Loucy (cell line): ENCODE measurements around the gene BRD8.
A peak's percentile ranks its signal among the peaks of the same experiment; 100 is the strongest.

ENCODE experiments used
- H2AFZ ChIP-seq: fragments of 200-600 bp; sonication (generic); 2 replicates; pipeline ENCODE4 v1.6.0; 2016; ENCODE audit warnings: antibody characterized with exemption, mild to moderate bottlenecking, low read length, moderate library complexity
- H3F3A ChIP-seq: fragments of 200-600 bp; 2 replicates; pipeline ENCODE4 v1.6.0; 2016; ENCODE audit warnings: antibody characterized with exemption, low read depth, mild to moderate bottlenecking
- H3K27me3 ChIP-seq: fragments of 200-600 bp; sonication (generic); 2 replicates; pipeline ENCODE4 v1.6.1; 2014; ENCODE audit warnings: low read length, mild to moderate bottlenecking; ENCODE audit not compliant: insufficient read depth, poor library complexity, severe bottlenecking
- H3K36me3 ChIP-seq: fragments of 200-600 bp; sonication (generic); 2 replicates; pipeline ENCODE4 v1.6.1; 2016; ENCODE audit warnings: low read length; ENCODE audit not compliant: insufficient read depth
- H3K4me1 ChIP-seq: fragments of 200-600 bp; sonication (generic); 2 replicates; pipeline ENCODE4 v1.5.1; 2014; ENCODE audit warnings: low read length, mild to moderate bottlenecking; ENCODE audit not compliant: insufficient read depth, poor library complexity, severe bottlenecking
- H3K4me2 ChIP-seq: fragments of 200-600 bp; sonication (generic); 2 replicates; pipeline ENCODE4 v1.6.0; 2014; ENCODE audit warnings: antibody characterized with exemption, low read length, low read depth, mild to moderate bottlenecking; ENCODE audit not compliant: poor library complexity, severe bottlenecking
- H3K4me3 ChIP-seq: fragments of 200-600 bp; sonication (generic); 2 replicates; pipeline ENCODE4 v1.5.1; 2014; ENCODE audit warnings: low read length, mild to moderate bottlenecking, mixed read lengths; ENCODE audit not compliant: poor library complexity, severe bottlenecking
- H3K79me2 ChIP-seq: fragments of 200-600 bp; sonication (generic); 2 replicates; pipeline ENCODE4 v1.6.1; 2014; ENCODE audit warnings: low read length; ENCODE audit not compliant: insufficient read depth
- H3K9ac ChIP-seq: fragments of 200-600 bp; sonication (generic); 2 replicates; pipeline ENCODE4 v1.6.0; 2014; ENCODE audit warnings: mild to moderate bottlenecking, low read depth, low read length, moderate library complexity; ENCODE audit not compliant: poor library complexity, severe bottlenecking
- H3K9me2 ChIP-seq: fragments of 200-600 bp; sonication (generic); replicated peaks from 2 replicates; pipeline ENCODE4 v1.6.1; 2016; ENCODE audit warnings: low read depth, low read length, mixed read lengths
- H3K9me3 ChIP-seq: fragments of 200-600 bp; sonication (generic); 2 replicates; pipeline ENCODE4 v1.6.1; 2014; ENCODE audit warnings: mild to moderate bottlenecking, antibody characterized with exemption, low read length, low read depth; ENCODE audit not compliant: insufficient read depth
- H4K20me1 ChIP-seq: fragments of 200-600 bp; sonication (generic); 2 replicates; pipeline ENCODE4 v1.6.0; 2014; ENCODE audit warnings: antibody characterized with exemption, low read length, mild to moderate bottlenecking; ENCODE audit not compliant: insufficient read depth, poor library complexity, severe bottlenecking
- EZH2phosphoT487 ChIP-seq: fragments of 200-600 bp; IDR thresholded peaks from 2 replicates; pipeline ENCODE4 v1.6.1; 2018; ENCODE audit warnings: antibody characterized with exemption, mild to moderate bottlenecking, moderate library complexity, borderline replicate concordance
- TF ChIP-seq, protein P1 (sequence below): fragments of 200-600 bp; sonication (generic); conservative IDR thresholded peaks from 2 replicates; pipeline ENCODE4 v1.5.1; 2014; ENCODE audit warnings: mild to moderate bottlenecking, antibody characterized with exemption, low read length

Gene BRD8

GRCh38 chr5:138177941-138178515 lies 402 bp downstream of the BRD8 start:
- Histone ChIP-seq H4K20me1 (peaks cover 28% of the 10 kb centered on the region), H3K9me2 (no peaks in the 10 kb centered on the region), H3K9me3 (no peaks in the 10 kb centered on the region), H3K4me1 (peaks cover 24% of the 10 kb centered on the region), H3K27me3 (no peaks in the 10 kb centered on the region), H3K4me2 (peak overlapping the region; percentile 81), H3K4me3 (peak overlapping the region; percentile 87), H3F3A (no peaks in the 10 kb centered on the region), H3K79me2 (peaks cover 89% of the 10 kb centered on the region), H2AFZ (peak overlapping the region; percentile 95), H3K36me3 (peaks cover 26% of the 10 kb centered on the region; the same call in 1 of the 2 replicates), H3K9ac (peak overlapping the region; percentile 95)
- TF ChIP-seq, protein P1, sequence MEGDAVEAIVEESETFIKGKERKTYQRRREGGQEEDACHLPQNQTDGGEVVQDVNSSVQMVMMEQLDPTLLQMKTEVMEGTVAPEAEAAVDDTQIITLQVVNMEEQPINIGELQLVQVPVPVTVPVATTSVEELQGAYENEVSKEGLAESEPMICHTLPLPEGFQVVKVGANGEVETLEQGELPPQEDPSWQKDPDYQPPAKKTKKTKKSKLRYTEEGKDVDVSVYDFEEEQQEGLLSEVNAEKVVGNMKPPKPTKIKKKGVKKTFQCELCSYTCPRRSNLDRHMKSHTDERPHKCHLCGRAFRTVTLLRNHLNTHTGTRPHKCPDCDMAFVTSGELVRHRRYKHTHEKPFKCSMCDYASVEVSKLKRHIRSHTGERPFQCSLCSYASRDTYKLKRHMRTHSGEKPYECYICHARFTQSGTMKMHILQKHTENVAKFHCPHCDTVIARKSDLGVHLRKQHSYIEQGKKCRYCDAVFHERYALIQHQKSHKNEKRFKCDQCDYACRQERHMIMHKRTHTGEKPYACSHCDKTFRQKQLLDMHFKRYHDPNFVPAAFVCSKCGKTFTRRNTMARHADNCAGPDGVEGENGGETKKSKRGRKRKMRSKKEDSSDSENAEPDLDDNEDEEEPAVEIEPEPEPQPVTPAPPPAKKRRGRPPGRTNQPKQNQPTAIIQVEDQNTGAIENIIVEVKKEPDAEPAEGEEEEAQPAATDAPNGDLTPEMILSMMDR = no peak
- no peak for TF ChIP-seq EZH2phosphoT487

DNA sequence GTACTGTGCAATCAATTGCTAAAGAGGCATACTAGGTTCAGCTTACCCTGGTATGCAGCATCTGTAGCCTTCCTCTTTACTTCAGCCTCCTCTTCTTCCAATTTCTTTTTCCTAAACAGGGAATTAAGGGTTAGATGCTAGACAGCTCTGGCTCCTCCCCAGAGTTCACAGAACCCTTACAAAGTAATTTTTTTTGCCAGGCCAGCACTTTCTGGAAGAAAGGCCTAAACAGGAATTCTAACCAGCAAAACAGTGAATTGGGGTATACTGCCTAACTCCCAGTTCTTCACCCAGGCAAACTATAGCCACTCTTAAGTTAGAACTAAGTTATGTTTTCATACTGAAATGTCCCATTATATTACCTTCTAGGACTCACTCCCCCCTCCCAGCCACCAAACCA lies 8.1 kb downstream of the BRD8 start:
- no peaks in the 10 kb centered on the region for H3K9me2 ChIP-seq
- H3F3A ChIP-seq = no peaks in the 10 kb centered on the region
- H3K9me3 ChIP-seq = no peaks in the 10 kb centered on the region
- H3K4me2 ChIP-seq = no peak overlapping the region
- H3K79me2 ChIP-seq = peaks cover 18% of the 10 kb centered on the region
- H3K36me3 ChIP-seq = peaks cover 70% of the 10 kb centered on the region; the same call in 1 of the 2 replicates
- no peak overlapping the region for H3K9ac ChIP-seq
- H3K4me1 ChIP-seq = no peaks in the 10 kb centered on the region
- H2AFZ ChIP-seq = no peak overlapping the region
- H4K20me1 ChIP-seq = no peaks in the 10 kb centered on the region
- H3K4me3 ChIP-seq = no peak overlapping the region
- TF ChIP-seq, protein P1 = no peak
- no peak for TF ChIP-seq EZH2phosphoT487
- H3K27me3 ChIP-seq = no peaks in the 10 kb centered on the region

DNA sequence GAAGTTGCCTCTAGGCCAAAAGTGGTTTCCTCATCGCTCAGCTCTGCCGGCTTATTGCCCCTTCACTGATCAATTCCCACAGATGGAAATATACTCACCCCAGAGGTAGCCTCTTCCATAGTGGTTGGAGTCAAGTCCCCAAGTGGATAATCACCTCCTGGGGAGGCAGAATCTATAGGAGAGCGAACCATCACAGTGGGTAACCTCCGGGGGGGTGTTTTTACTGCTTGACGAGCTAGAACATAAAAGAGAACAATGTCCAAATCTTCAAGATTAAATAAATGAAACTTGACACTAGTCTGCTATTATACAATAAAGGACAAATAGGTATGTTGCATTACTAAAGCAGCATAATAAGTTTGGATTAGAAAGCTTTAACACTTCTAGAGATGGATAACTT lies 9.3 kb downstream of the BRD8 start:
- Histone ChIP-seq H3F3A (no peaks in the 10 kb centered on the region), H3K36me3 (peaks cover 78% of the 10 kb centered on the region; the same call in 1 of the 2 replicates), H2AFZ (no peak overlapping the region), H3K4me2 (no peak overlapping the region), H3K9ac (no peak overlapping the region), H3K9me2 (no peaks in the 10 kb centered on the region), H3K27me3 (no peaks in the 10 kb centered on the region), H3K4me1 (no peaks in the 10 kb centered on the region), H3K4me3 (no peak overlapping the region), H4K20me1 (no peaks in the 10 kb centered on the region), H3K9me3 (no peaks in the 10 kb centered on the region), H3K79me2 (peaks cover 8% of the 10 kb centered on the region; the same call in 1 of the 2 replicates)
- TF ChIP-seq, protein P1 = no peak
- TF ChIP-seq EZH2phosphoT487 = no peak
